Measurements from ENCODE around the gene FRK.

GRCh38 chr6:116101790-116102189 is 41.1 kb upstream of the FRK start:
- TF ChIP-seq, protein P1, sequence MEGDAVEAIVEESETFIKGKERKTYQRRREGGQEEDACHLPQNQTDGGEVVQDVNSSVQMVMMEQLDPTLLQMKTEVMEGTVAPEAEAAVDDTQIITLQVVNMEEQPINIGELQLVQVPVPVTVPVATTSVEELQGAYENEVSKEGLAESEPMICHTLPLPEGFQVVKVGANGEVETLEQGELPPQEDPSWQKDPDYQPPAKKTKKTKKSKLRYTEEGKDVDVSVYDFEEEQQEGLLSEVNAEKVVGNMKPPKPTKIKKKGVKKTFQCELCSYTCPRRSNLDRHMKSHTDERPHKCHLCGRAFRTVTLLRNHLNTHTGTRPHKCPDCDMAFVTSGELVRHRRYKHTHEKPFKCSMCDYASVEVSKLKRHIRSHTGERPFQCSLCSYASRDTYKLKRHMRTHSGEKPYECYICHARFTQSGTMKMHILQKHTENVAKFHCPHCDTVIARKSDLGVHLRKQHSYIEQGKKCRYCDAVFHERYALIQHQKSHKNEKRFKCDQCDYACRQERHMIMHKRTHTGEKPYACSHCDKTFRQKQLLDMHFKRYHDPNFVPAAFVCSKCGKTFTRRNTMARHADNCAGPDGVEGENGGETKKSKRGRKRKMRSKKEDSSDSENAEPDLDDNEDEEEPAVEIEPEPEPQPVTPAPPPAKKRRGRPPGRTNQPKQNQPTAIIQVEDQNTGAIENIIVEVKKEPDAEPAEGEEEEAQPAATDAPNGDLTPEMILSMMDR (IDR thresholded peaks at IDR 0.05) = no peak
- no peak for TF ChIP-seq POLR2A (IDR thresholded peaks at IDR 0.05)
